Trophoblast cell (in vitro differentiated cells and primary cell): ENCODE measurements around the gene RPL9.

Experiments
- DNase-seq, 2 donors: peaks; one replicate each; pipeline ENCODE4 v3.0.0-alpha.2; 2016
- H2AFZ ChIP-seq: 2 replicates; pipeline ENCODE4 v1.6.1; 2013; ENCODE audit warnings: low read length, moderate library complexity, mild to moderate bottlenecking; ENCODE audit not compliant: insufficient read depth, poor library complexity
- H2AK5ac ChIP-seq: 2 replicates; pipeline ENCODE4 v1.6.1; 2013; ENCODE audit warnings: mild to moderate bottlenecking, low read length
- H2BK120ac ChIP-seq: 2 replicates; pipeline ENCODE4 v1.6.1; 2013; ENCODE audit warnings: low read length, mild to moderate bottlenecking, moderate library complexity; ENCODE audit not compliant: insufficient read depth, poor library complexity
- H2BK12ac ChIP-seq: 2 replicates; pipeline ENCODE4 v1.6.1; 2013; ENCODE audit warnings: mild to moderate bottlenecking, low read length, moderate library complexity
- H2BK5ac ChIP-seq: 2 replicates; pipeline ENCODE4 v1.6.1; 2013; ENCODE audit warnings: low read length, low read depth, moderate library complexity, mild to moderate bottlenecking; ENCODE audit not compliant: poor library complexity
- H3K14ac ChIP-seq: 2 replicates; pipeline ENCODE4 v1.6.1; 2013; ENCODE audit warnings: mild to moderate bottlenecking, low read length
- H3K18ac ChIP-seq: 2 replicates; pipeline ENCODE4 v1.6.1; 2013; ENCODE audit warnings: mild to moderate bottlenecking, low read length
- H3K23ac ChIP-seq: 2 replicates; pipeline ENCODE4 v1.6.1; 2013; ENCODE audit warnings: low read length
- H3K27ac ChIP-seq: 2 replicates; pipeline ENCODE4 v1.5.1; 2013; ENCODE audit warnings: low read depth, mild to moderate bottlenecking, inconsistent platforms, low read length, moderate library complexity
- H3K27me3 ChIP-seq: 2 replicates; pipeline ENCODE4 v1.6.1; 2013; ENCODE audit warnings: inconsistent platforms, mild to moderate bottlenecking, low read length, moderate library complexity; ENCODE audit not compliant: insufficient read depth
- H3K36me3 ChIP-seq, 2 experiments: 1 replicate in 1 of 2; 2 replicates in 1 of 2; pipeline ENCODE4 v1.6.1; 2013; ENCODE audit warnings: low read length in 2 of 2, mild to moderate bottlenecking in 2 of 2, moderate library complexity in 1 of 2; ENCODE audit not compliant: insufficient read depth in 2 of 2, control insufficient read depth in 1 of 2
- H3K4ac ChIP-seq: 2 replicates; pipeline ENCODE4 v1.6.1; 2013; ENCODE audit warnings: low read depth, mild to moderate bottlenecking, low read length, moderate library complexity
- H3K4me1 ChIP-seq, 2 experiments: 1 replicate in 1 of 2; 2 replicates in 1 of 2; pipeline ENCODE4 v1.6.1; 2013; ENCODE audit warnings: low read length in 2 of 2, mild to moderate bottlenecking in 2 of 2, moderate library complexity in 1 of 2; ENCODE audit not compliant: insufficient read depth in 2 of 2, control insufficient read depth in 1 of 2
- H3K4me2 ChIP-seq: 2 replicates; pipeline ENCODE4 v1.6.1; 2013; ENCODE audit warnings: inconsistent platforms, mild to moderate bottlenecking, low read length, moderate library complexity
- H3K4me3 ChIP-seq: 2 replicates; pipeline ENCODE4 v1.5.1; 2013; ENCODE audit warnings: mild to moderate bottlenecking, low read depth, low read length, inconsistent platforms
- H3K79me1 ChIP-seq: one replicate; pipeline ENCODE4 v1.6.1; 2013; ENCODE audit warnings: low read length
- H3K79me2 ChIP-seq: 2 replicates; pipeline ENCODE4 v1.6.1; 2013; ENCODE audit warnings: low read length, mild to moderate bottlenecking; ENCODE audit not compliant: control insufficient read depth, insufficient read depth, poor library complexity
- H3K9ac ChIP-seq: 2 replicates; pipeline ENCODE4 v1.6.1; 2013; ENCODE audit warnings: mild to moderate bottlenecking, low read length
- H3K9me3 ChIP-seq: 2 replicates; pipeline ENCODE4 v1.6.1; 2013; ENCODE audit warnings: low read depth, mild to moderate bottlenecking, control low read depth, inconsistent platforms, low read length; ENCODE audit not compliant: insufficient read depth
- H4K12ac ChIP-seq: 2 replicates; pipeline ENCODE4 v1.6.1; 2013; ENCODE audit warnings: low read depth, mild to moderate bottlenecking, low read length, moderate library complexity
- H4K8ac ChIP-seq: 2 replicates; pipeline ENCODE4 v1.6.1; 2013; ENCODE audit warnings: low read depth, mild to moderate bottlenecking, low read length, moderate library complexity
- H4K91ac ChIP-seq: one replicate; pipeline ENCODE4 v1.6.1; 2013; ENCODE audit warnings: low read depth, mild to moderate bottlenecking, low read length, moderate library complexity
- WGBS: extraction: QIAGEN DNeasy Blood & Tissue Kit; methylation state at CpG from one replicate; pipeline ENCODE4 v1.1.7; 2013; ENCODE audit warnings: missing lambda C conversion rate; ENCODE audit not compliant: insufficient read length, insufficient coverage; ENCODE audit errors: extremely low coverage; 5-methylcytosine and 5-hydroxymethylcytosine counted together

Gene RPL9

DNA sequence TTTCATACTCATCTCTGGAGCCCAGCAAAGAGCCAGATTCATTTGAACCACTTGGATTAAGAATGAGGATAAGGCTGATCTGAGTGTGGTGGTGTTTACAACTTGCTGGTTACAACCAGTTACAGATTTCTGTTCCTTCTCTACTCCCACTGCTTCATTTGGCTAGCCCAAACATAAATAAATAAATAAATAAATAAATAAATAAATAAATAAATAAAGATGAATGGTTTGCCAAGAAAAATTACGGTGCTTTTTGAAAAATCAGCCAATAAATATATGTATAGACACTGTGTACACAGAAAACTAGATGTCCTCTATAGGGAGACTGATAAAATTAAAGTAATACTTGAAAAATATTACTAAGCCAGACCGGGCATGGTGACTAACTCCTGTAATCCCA, 17.1 kb downstream of the RPL9 start:
- H3K23ac ChIP-seq, result no peak overlapping the region
- H3K27ac ChIP-seq, result no peak overlapping the region
- H2AFZ ChIP-seq, result no peak overlapping the region
- H2BK12ac ChIP-seq, result no peak overlapping the region
- H3K4ac ChIP-seq, result no peak overlapping the region
- no peak overlapping the region for H3K9ac ChIP-seq
- no peaks in the 10 kb centered on the region for H3K79me2 ChIP-seq
- no peak overlapping the region for H3K18ac ChIP-seq
- no CpG with 5 or more reads among the region's 2 CpGs for WGBS
- H3K27me3 ChIP-seq, result no peaks in the 10 kb centered on the region
- no peak overlapping the region for H4K12ac ChIP-seq
- no peak overlapping the region for H4K8ac ChIP-seq
- peaks cover 0 to 2% of the 10 kb centered on the region in 2 experiments for H3K4me1 ChIP-seq
- no peak overlapping the region for H3K4me2 ChIP-seq
- DNase-seq, result no peak
- no peak overlapping the region for H3K14ac ChIP-seq
- no peaks in the 10 kb centered on the region for H3K36me3 ChIP-seq
- no peak overlapping the region for H4K91ac ChIP-seq
- H3K4me3 ChIP-seq, result no peak overlapping the region
- H3K9me3 ChIP-seq, result no peaks in the 10 kb centered on the region
- H3K79me1 ChIP-seq, result no peaks in the 10 kb centered on the region
- H2BK120ac ChIP-seq, result no peak overlapping the region
- no peak overlapping the region for H2BK5ac ChIP-seq
- H2AK5ac ChIP-seq, result no peak overlapping the region

DNA sequence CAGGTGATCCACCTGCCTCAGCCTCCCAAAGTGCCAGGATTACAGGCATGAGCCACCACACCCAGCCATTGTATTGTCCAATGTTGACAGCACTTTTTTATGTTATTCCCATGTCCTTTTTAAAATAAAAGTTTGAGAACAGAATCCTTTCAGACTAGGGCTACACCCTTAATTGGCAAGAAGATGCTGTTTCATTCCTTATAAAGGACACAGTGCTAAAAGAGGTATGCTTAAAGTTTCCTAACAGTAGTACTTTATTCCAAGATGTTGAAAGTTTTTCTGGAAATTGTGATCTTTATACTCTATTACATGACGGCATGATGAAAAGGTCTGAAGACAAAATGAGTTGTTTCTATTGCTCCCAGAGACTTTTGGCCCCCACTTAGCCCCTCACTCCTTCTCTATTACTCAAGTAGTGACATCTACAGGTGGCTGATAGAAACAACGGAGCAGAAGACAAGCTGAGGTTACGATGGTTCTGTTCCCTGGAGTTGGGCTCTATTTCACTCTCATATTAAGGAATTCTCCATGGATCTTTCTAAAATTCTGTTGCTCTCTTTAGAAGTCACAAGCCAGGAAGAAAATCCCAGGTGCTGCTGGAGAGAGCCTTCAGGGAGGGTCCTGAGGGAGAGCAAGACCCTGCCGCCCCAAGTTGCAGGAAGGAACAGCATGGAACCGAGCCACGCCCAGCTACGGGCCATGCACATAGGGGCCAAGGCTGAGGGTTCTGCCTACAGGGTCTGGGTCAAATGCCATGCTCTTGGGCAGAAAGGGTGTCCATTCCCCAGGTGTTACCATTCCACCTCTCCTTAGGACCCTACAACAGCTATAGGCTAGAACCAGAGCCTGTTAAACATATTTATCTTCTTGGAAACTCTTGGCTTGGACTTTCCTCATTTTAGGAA, 22.8 kb downstream of the RPL9 start:
- H4K8ac ChIP-seq, result no peak overlapping the region
- H3K9me3 ChIP-seq, result no peaks in the 10 kb centered on the region
- no peak overlapping the region for H3K18ac ChIP-seq
- no peak overlapping the region for H2AFZ ChIP-seq
- no peaks in the 10 kb centered on the region for H3K79me2 ChIP-seq
- no peak overlapping the region for H2BK12ac ChIP-seq
- no peak overlapping the region for H3K4ac ChIP-seq
- no peaks in the 10 kb centered on the region for H3K36me3 ChIP-seq
- H3K79me1 ChIP-seq, result no peaks in the 10 kb centered on the region
- no peak overlapping the region for H2AK5ac ChIP-seq
- no peak overlapping the region for H2BK5ac ChIP-seq
- no CpG with 5 or more reads among the region's 7 CpGs for WGBS
- no peak overlapping the region for H3K4me2 ChIP-seq
- H3K27me3 ChIP-seq, result no peaks in the 10 kb centered on the region
- no peak overlapping the region for H4K12ac ChIP-seq
- DNase-seq, result peak; percentile 41 to 57
- no peak overlapping the region for H3K9ac ChIP-seq
- no peak overlapping the region for H2BK120ac ChIP-seq
- H3K4me1 ChIP-seq, result no peaks in the 10 kb centered on the region
- H3K4me3 ChIP-seq, result no peak overlapping the region
- no peak overlapping the region for H3K14ac ChIP-seq
- H3K23ac ChIP-seq, result no peak overlapping the region
- no peak overlapping the region for H3K27ac ChIP-seq
- no peak overlapping the region for H4K91ac ChIP-seq

DNA sequence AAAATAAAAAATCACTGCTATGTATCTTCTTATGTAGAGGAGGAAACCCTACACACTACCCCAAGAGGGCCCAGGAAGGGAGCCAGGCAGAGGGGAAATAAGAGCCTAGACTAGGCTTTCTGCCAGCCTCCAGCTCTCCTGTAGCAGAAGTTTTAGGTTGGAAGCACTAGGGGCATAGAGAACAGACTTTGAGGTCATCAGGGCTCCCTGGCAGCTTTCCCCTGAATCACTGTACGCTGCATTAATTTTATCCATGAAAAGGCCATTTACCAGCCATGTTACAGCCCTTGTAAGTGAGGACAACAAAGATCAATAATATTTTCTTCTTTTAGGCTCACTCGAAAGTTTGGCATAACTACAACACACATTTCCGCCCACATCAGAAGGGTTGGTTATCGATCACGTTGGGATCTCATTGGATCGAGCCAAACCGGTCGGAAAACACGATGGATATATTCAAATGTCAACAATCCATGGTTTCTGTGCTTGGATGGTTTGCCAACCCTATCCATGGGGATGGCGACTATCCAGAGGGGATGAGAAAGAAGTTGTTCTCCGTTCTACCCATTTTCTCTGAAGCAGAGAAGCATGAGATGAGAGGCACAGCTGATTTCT, 24.7 kb downstream of the RPL9 start:
- no peak overlapping the region for H2BK12ac ChIP-seq

DNA sequence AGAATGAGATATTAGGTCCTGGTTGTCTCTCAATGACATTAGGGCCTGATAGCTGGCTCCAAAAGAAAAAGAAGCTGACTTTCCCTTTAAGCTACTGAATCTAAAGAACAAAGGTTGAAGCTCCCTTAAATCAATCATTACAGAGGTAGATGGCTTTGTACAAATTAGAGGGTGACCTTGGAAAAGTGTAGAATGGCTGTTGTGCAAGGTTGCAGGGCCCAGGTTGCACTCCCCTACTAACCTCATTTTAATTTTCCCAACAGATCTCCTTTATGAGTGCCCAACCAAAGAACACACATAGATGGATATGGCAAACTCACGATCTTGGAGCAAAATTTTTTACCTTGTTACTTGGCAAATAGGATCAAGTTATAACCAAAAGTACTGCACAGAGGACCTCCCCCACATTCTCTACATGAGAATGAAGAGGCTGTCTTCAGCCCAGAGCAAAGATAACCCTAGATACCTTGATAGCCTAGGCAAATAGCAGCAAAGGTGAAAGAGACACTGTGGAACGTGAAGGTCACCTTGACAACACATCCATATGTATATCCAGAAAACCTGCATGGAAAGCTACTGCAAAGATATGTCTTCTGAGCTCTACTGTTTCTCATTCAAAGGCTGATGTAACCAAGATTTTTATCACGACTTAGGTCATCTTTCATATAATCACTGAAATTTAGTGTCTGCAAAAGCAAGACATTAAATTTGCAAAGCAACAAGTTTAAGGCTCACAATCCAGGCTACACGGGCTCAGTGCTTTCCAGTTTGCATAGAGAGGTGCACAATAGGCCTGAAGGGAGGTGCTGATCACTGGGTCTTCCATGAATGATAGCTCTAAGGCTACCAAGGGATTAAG, 29.0 kb downstream of the RPL9 start:
- no peak overlapping the region for H3K4ac ChIP-seq
- H3K4me2 ChIP-seq, result no peak overlapping the region
- WGBS, result no CpG with 5 or more reads among the region's 4 CpGs

More for the DNA sequence above, 24.7 kb downstream of the RPL9 start:
- Histone ChIP-seq H4K12ac (no peak overlapping the region), H3K79me1 (no peaks in the 10 kb centered on the region), H3K23ac (no peak overlapping the region), H2BK5ac (no peak overlapping the region), H3K18ac (no peak overlapping the region), H3K27me3 (no peaks in the 10 kb centered on the region), H4K8ac (no peak overlapping the region), H3K9me3 (no peaks in the 10 kb centered on the region), H3K36me3 (no peaks in the 10 kb centered on the region), H3K4me3 (no peak overlapping the region), H2AFZ (no peak overlapping the region), H3K14ac (no peak overlapping the region), H3K4ac (no peak overlapping the region), H3K4me2 (no peak overlapping the region), H2AK5ac (no peak overlapping the region), H3K27ac (no peak overlapping the region), H4K91ac (no peak overlapping the region), H3K4me1 (no peaks in the 10 kb centered on the region), H3K9ac (no peak overlapping the region), H3K79me2 (no peaks in the 10 kb centered on the region), H2BK120ac (no peak overlapping the region)
- DNase-seq, result no peak
- no CpG with 5 or more reads among the region's 11 CpGs for WGBS

More for the DNA sequence above, 29.0 kb downstream of the RPL9 start:
- no peak overlapping the region for H2BK12ac ChIP-seq
- H2BK5ac ChIP-seq, result no peak overlapping the region
- H4K91ac ChIP-seq, result no peak overlapping the region
- no peaks in the 10 kb centered on the region for H3K36me3 ChIP-seq
- H2AK5ac ChIP-seq, result no peak overlapping the region
- no peak overlapping the region for H3K23ac ChIP-seq
- no peaks in the 10 kb centered on the region for H3K27me3 ChIP-seq
- H3K79me2 ChIP-seq, result no peaks in the 10 kb centered on the region
- DNase-seq, result peak in 1 of 2 donors; percentile 25
- peak overlapping the region; percentile 49 for H3K27ac ChIP-seq
- no peaks in the 10 kb centered on the region for H3K9me3 ChIP-seq
- H3K18ac ChIP-seq, result no peak overlapping the region
- H3K4me3 ChIP-seq, result no peak overlapping the region
- H4K8ac ChIP-seq, result no peak overlapping the region
- no peak overlapping the region for H2BK120ac ChIP-seq
- H3K4me1 ChIP-seq, result no peaks in the 10 kb centered on the region
- H3K9ac ChIP-seq, result no peak overlapping the region
- no peak overlapping the region for H3K14ac ChIP-seq
- H2AFZ ChIP-seq, result no peak overlapping the region
- no peaks in the 10 kb centered on the region for H3K79me1 ChIP-seq
- no peak overlapping the region for H4K12ac ChIP-seq
